HG03575 (cell line): ENCODE data around the gene CNKSR2.

Experiments used
- ATAC-seq: cut with Tn5 transposase; IDR thresholded peaks from one replicate; pipeline ENCODE4 v1.9.1; 2021; ENCODE audit not compliant: unreplicated experiment, insufficient number of reproducible peaks, low FRiP score; ENCODE audit errors: extremely low read depth

Gene CNKSR2

GRCh38 chrX:21658152-21658737, 284.0 kb downstream of the CNKSR2 start, which contains the start of gene KLHL34:
Gene KLHL34, minus strand, starts transcription at chrX:21658330. Its CDS starts 542 bp downstream, at chrX:21657788.
- no peak for ATAC-seq

GRCh38 chrX:21658746-21659145, 284.5 kb downstream of the CNKSR2 start:
- no peak for ATAC-seq

GRCh38 chrX:21659320-21659719, 285.1 kb downstream of the CNKSR2 start:
- no peak for ATAC-seq

- no peak for ATAC-seq
Measured at GRCh38 chrX:21660156-21660555, 285.9 kb downstream of the CNKSR2 start.

- no peak for ATAC-seq
Measured at GRCh38 chrX:21661316-21661715, 287.1 kb downstream of the CNKSR2 start.

- no peak for ATAC-seq
Measured at GRCh38 chrX:21662761-21663160, 288.5 kb downstream of the CNKSR2 start.

- no peak for ATAC-seq
Measured at GRCh38 chrX:21666252-21666651, 292.0 kb downstream of the CNKSR2 start.

GRCh38 chrX:21666679-21667078, 292.5 kb downstream of the CNKSR2 start:
- ATAC-seq = no peak

- ATAC-seq = no peak
Measured at GRCh38 chrX:21674430-21675186, 300.4 kb downstream of the CNKSR2 start.

- no peak for ATAC-seq
Measured at GRCh38 chrX:21675931-21676330, 301.7 kb downstream of the CNKSR2 start.

- no peak for ATAC-seq
Measured at GRCh38 chrX:21678048-21678612, 303.9 kb downstream of the CNKSR2 start.

GRCh38 chrX:21683941-21684340, 309.7 kb downstream of the CNKSR2 start:
- ATAC-seq = no peak

- ATAC-seq = no peak
Measured at GRCh38 chrX:21691512-21692018, 317.3 kb downstream of the CNKSR2 start.

GRCh38 chrX:21698272-21698671, 324.1 kb downstream of the CNKSR2 start:
- ATAC-seq = no peak

GRCh38 chrX:21699136-21699535, 324.9 kb downstream of the CNKSR2 start:
- ATAC-seq = no peak

GRCh38 chrX:21700275-21700674, 326.1 kb downstream of the CNKSR2 start:
- ATAC-seq = no peak

- no peak for ATAC-seq
Measured at GRCh38 chrX:21700967-21701366, 326.7 kb downstream of the CNKSR2 start.

GRCh38 chrX:21702725-21703124, 328.5 kb downstream of the CNKSR2 start:
- no peak for ATAC-seq
